NCI-H146 (cell line): ENCODE measurements around the gene UBA3.

Experiments used
- DNase-seq: peaks from one replicate; lab custom pipeline; 2025; lab: John Stamatoyannopoulos, UW

UBA3 gene

DNA sequence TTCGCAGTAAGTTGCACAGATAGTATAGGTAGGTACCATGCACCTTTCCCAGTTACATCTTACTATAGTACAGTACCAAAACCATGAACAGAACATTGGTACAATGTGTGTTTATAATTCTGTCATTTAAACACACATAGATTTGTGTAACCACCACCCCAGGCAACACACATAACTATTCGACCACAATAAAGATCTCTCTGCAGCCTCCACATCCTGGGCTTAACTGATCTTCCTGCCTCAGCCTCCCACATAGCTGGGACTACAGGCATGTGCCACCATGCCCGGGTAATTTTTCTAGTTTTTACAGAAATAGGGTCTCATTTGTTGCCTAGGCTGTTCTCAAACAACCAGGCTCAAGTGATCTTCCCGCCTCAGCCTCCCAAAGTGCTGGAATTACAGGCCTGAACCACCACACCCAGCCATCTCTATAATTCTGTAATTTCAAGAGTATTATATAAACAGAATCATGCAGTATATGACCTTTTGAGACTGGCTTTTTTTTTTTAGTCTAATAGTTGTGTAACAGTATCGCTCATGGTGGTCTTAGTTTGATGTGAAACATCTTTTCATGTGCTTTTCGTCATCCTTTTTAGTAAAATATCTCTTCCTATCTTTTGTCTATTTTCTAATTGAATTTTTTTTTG lies 14.7 kb downstream of the UBA3 start:
- DNase-seq = no peak

DNA sequence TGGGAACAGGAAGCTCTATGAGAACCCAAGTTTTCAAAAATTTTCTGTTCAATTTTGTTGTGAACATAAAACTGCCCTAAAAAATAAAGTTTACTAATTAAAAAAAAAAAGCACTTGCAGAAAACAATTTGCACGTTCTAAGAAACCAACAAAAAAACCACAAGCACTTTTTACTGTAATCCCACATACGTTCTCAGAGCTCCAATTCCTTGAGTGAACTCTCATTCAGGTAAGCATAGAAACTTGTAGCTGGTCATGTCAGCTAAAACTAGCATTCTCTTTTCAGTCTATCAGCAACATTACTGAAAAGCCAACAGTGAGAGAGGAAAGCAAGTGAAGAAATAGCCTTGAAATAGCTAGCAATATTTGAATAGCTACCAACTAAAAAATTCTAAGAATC lies 16.5 kb downstream of the UBA3 start:
- no peak for DNase-seq

DNA sequence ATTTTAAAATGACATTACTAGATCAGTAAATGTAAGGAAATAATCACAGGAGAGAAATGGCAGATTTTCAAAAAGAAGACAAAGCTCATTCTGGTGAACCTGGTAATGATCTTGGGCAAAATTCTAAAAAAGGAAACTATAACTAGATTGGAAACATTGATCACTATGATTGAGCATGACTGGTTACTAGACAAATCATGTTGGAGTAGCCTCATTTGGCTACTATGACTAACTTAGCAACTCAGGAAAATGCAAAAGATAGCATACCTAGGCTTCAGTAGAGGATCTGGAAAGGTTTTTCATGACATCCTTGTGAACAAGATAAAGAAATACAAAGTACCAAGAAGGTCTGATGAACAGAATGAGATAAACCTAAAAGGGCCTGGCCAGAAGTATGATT lies 20.5 kb downstream of the UBA3 start:
- no peak for DNase-seq

DNA sequence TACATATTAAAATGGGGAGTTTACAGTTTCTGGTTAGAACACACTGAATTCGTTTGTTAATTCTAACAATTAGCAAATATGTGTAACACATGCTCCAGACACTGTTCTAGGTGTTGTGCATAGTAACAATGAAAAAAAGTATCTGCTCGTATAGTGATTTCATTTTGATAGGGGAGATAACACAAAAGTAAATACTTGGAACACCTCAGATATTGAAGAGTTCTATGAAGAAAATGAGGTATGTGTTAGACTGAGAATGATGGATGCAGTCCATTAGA lies 21.3 kb downstream of the UBA3 start:
- DNase-seq = no peak

DNA sequence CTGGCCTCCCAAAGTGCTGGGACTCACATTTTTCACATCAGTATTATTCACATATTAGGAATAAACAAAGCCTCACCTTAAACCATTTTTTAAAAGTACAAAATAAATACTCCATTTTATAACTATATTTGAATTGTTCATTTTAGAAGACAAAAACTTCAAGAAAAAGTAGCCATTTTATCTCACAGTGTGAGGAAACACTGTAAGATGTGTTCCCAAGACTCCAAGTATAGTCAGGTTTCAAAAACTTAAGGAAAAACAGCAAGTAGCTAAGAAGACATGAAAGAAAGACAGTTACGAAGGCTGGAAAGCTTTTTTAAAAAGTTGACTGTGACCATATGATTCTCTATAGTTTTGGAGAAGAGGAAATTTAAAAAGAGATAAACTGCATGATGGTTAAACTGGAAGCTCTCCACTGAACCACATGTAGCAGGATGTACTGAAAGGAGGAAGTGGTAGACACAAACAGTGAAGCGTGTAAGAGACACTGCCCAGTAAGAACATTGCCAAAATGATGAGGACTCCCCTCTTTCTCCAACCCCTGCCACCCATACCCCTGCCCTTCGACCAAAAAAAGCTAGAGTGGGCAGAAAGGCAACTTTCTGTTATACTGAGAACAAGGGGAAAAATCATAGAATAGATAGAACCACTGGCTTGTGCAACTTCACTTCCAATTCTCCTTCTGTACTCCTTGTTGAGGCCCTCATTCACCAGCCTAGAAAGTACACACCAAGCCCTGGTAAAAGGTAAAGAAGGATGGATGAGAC lies 21.8 kb downstream of the UBA3 start:
- no peak for DNase-seq

DNA sequence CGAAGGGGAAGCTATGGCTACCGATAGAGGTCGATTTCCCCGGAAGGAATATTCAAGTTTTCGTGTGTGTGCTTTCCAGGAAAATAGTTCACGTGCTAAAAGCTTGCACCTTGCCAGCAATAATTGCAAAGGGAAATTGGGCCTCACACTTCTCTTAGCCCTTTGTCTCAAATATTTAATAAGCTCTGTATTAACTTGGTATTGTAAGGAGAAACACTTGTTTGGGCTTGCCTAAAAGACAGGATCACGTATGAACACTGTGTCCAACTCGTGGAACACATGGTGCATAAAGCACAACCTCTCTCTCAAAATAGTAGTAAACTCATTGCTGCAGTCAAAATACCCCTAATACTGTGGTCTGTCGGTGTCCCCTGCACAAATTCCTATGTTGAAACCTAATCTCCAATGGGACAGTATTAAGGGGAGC lies 27.7 kb downstream of the UBA3 start:
- DNase-seq = no peak

DNA sequence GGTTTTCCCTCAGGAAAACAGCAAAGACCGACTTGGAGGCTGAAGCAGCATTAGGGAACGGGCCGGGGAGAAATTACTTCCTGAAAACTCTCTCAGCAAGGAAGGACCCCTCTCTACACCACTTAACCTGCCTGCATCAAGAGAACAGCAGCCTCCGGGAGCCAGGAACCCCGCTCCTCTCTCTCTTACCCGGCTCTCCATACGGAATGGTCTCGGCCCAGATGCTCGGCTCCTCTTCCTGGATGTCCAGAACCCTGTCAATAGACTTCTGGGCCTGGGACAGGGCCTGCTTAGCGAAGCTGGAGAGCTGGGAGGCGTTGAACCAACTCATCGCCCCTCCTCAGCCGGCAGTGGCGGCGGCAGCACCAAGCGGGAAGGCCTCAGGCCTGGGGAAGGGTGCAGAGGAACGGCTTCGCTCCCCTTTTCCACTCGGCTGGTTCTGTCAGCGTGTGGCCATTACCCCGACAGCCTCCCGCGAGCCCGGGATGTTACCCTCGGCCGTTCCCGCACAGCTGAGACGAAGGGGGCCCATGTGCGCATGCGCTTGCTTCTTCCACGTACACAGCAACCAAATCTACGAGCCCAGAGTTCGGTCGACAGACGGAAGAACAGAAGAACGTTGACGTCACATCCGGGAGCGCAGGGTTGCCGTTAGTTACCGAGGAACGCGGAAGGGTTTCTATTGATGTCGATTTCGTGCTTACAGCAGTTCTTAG lies 28.3 kb downstream of the UBA3 start, which contains the start of gene TMF1:
TMF1 (minus strand) TSS at position 578 of the 716 bp plus-strand sequence; CDS start at position 331, 247 bp downstream.
- DNase-seq = no peak

DNA sequence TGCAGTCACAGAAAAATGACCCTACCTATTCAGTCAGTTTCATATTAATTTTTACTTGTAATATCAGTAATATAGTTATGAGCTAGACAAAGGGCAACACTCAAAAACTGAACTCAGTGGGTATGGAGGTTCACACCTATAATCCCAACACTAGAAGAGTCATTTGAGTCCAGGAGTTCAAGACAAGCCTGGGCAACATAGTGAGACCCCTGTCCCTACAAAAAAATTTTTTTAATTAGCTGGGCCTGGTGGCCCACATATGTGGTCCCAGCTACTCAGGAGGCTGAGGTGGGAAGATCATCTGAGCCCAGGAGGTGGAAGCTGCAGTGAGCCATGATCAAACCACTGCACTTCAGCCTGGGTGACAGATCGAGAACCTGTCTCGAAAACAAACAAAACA lies 31.2 kb downstream of the UBA3 start:
- no peak for DNase-seq

DNA sequence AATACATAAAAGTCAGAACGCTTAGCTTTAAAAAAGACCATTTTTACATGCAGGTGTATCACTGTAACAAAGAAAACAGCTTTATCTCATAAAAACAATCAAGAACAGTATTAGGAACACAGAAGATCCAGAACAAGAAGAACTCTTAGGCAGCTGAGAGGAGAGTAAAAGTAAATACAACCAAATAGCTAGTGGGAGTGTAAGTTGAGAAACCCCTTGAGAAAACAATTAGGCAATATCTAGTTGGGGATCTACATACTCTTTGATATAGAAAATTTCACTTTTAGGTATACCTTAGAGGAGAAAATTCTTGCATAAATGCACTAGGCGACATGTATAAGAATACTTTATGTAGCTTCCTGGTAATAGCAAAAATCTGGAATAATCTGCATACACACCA lies 35.6 kb downstream of the UBA3 start:
- DNase-seq = no peak

DNA sequence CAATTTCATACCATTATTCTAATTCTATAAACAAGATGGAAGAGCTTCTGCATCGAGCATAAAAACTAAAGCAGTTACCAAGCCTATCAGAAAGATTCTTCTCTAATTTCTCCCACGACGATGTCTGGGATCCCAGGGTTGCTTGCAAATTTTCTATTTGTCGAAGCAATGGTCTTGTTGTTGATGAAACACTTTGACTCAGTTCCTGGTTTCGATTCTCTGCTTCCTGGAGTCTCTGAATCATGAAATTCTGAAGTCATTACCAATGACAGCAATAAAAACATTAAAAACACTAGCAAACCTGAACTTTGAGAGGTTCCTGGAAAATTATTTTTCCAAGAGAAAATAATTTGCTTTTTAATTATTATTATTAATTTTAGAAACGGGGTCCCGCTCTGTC lies 46.7 kb downstream of the UBA3 start:
- DNase-seq = no peak

DNA sequence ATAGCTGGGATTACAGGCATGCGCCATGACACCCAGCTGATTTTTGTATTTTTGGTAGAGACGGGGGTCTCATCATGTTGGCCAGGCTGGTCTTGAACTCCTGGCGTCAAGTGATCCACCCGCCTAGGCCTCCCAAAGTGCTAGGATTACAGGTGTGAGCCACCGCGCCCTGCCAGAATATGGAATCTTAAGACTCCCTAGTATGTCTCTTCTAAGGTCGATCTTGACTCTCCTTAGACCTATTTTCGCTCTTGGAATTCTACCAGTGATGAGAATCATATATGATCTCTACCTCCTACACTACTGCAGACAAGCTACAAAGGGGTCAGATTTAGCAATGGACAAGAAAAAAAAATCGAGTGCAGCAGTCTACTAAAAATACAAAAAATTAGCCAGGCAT lies 47.4 kb downstream of the UBA3 start:
- DNase-seq = no peak

DNA sequence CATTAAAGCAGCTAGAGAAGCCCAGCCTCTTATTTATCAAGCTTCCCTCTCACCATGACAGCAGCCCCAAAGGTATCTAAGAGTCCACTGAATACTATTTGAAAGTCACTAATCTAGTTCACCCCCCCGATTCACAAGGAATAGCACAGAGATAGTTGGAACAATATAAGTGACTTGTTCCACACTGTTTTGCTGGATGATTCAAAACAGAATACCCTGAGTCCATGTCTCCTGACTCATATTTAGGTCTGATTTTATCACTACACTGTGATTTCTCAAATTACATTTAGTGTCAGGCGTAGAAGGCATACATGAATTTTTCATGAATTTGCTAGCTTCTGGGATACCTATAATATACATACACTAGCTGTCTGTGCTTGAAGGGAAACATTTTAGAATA lies 48.0 kb downstream of the UBA3 start:
- DNase-seq = no peak

DNA sequence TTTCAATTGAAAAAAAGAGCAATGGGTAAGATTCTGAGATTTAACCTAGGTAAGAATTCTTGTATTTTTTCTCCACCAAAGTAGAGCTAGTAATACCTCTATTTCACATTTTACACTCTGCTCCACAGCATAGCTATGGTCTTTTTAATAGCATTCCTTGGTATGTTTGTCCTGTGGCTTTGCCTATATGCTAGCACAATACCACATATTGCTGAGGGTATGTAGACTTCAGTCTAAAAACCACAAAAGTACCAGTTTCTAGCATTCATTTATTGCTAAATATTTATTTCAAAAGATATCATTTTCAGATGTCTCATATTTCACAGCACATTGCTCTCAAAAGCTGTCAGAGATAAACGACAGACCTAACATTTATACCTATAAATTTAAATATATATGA lies 48.5 kb downstream of the UBA3 start:
- no peak for DNase-seq

DNA sequence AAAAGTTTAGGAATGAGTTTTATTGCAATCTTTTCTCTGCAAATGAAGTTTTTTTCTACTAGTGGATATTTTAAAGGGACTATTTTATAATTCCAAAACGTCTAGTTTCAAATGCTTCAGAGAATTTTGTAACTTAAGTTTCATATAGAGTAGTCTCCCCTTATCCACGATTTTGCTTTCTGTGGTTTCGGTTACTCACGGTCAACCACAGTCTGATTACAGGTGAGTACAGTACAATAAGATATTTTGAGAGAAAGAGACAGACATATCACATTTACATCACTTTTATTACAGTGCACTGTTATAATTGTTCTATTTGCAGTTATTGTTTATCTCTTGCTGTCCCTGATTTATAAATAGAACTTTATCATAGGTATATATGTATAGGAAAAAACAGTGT lies 59.3 kb downstream of the UBA3 start:
- DNase-seq = no peak

DNA sequence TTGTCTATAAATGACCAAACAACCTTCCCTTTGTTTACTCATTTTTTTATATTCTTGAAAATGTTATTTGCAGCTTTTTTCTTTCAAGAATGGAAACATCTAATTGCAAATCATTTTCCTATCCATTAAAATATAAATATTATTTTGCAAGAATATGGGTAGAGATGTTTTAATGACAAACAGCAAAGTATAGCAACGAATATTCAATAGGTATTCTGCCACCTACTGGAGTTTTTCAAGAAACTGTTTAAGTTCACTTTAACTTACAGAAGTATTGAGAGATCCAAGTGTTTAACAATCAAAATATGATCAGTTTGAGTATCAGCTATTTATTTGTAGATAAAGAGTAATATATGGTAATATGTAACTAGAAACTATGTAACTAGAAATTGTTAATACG lies 59.7 kb downstream of the UBA3 start:
- DNase-seq = no peak

DNA sequence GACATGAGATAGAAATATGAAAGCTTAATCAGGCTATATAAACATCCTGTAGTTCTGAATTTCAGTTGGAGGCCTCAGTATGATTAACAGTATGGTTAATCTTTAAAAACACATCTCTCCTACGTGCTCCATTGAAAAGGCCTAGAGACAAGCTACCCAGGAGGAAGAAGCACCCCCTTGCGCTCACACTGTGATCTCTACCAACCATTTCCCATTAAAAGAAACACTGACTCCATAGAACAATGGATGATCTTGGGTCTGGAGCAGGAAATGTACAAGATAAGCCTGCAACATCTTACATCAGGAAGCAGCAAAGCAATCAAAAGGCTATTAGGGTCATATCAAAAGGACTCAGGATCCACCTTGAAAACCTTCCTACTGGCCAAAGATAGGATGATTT lies 63.3 kb downstream of the UBA3 start:
- DNase-seq = no peak

DNA sequence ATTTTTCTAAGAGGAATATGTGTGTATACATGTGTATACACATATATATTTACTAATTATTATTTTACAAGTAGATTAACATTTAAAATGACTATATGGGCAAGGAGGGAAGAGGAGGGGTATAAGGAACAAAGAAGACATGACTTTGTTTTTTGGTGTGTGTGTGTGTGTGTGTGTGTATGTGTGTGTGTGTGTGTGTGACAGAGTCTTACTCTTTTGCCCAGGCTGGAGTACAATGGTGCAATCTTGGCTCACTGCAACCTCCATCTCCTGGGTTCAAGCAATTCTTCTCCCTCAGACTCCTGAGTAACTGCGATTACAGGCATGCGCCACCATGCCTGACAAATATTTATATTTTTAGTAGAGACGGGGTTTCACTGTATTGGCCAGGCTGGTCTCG lies 64.1 kb downstream of the UBA3 start:
- DNase-seq = no peak

DNA sequence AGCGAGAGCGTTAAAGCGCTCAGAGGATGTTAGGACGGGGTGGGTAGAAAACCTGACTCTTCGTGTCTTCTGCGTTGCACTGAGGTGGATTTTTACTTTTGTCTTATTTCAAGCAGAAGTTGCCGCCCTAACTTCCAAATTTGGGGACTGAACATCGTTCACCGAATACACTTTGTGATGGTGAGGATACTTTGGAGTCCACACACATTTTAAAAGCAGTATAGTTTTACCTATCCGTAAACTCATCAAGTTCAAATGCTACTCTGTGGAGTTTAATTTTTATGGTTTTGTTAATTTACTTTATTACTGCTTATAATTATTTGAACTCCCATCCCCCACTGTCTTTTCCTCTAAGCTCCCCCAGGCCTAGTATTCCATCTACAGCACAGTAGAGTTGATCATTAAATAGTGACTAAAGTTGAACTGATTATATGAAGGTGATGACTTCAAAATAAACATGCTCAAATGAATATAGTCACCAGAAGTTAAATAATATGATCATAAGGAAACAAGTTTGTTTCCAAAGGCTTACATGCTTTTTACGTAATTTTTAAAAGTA lies 66.1 kb downstream of the UBA3 start:
- DNase-seq = no peak

DNA sequence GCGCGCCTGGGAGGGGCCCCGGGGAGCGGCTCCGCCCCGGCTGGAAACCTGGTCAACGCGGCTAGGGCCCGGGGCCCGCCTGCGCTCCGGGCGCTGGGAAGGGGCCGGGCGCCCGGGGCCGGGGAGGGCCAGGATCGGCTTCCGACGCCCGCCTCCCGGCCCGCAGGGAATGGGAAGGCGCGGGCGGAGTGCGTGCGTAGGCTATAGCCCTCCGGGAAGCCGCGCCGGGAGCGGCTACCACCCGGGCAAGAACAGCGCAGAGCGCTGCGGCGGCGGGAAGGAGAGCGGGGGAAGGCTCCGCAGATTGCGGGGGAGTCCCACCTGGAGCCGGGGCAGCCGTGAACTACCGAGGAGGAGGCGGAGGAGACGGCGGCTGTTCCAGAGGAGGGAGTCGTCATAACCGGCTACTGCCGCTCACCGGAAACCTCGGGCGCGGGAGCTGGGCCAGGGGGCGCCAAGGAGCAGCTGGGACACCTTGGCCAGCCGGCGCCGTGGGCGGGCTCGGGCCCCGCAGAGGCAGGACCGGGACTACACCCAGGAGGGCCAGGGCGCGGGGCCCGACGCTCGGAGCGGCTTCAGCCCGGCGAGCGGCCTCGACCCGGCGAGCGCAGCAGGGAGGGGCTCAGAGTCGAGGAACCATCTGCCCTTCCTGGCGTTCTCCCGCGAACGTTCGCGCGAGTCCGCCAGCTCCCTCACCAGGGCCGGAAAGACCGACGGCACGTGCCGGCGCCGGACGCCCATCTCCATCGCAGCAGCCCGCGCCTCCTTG lies 66.7 kb downstream of the UBA3 start, which contains the start of gene EOGT:
EOGT (minus strand) TSS at position 432 of the 769 bp plus-strand sequence. CDS start 3,838 bp downstream, outside the sequence.
- peak; percentile 84 for DNase-seq

DNA sequence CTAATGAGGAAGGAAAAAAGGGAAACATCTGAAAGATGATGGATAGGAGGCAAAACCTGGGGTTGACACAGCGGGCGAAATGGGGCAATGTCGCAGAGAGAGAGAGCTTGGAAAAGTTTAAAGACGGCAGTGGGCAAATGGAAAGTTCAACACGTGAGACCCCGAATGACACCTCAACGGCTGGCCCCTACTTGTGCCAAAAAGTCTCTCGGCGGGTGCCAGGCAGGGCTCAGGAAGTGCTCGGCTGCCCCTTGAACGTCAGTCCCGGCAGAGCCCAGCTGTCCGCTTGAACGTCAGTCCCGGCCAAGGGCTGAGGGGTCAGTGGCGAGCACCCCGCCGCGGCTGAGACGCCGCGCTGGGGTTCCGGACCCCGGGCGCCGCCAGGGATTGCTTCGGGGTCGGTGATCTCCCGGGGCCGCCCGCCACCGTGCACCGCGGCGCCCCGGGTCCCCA lies 67.3 kb downstream of the UBA3 start:
- no peak for DNase-seq

DNA sequence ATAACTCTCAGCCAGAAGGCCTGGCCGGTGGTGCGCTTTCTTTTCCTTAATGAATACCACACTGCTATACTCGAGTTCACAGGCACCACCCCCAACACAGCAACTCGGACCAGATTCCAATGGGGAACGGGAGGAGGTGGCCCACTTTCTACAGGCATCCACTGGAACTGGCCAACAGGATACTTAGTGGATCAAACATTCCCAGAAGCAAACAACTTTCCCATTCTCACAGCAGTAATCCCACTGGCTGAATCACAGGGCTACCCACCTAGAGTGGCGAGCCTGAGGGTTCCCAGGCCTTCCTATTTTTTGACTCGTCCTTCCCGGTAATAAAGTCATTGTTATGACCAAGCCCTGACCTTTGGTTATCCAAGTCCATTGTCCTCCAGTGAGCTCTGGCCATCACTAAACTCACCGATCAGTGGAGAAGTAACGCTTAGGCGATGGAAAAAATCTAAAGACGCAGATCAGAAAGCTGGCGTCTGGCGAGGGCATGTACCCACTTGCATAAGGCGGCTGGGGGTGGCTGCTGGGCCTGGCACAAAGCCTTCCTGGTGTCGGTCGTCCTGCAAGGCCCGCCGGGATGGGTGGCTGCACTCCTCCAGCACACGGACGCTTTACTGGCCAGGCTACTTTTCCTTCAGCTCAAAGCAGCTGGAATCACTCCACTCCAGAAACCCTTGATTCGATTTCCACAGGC lies 67.9 kb downstream of the UBA3 start:
- DNase-seq = no peak
